Islet precursor cell (in vitro differentiated cells): ENCODE data around the gene NPR3.

Experiments used
- DNase-seq: peaks from one replicate; pipeline ENCODE4 v3.0.0-alpha.2; 2018

The NPR3 gene, protein sequence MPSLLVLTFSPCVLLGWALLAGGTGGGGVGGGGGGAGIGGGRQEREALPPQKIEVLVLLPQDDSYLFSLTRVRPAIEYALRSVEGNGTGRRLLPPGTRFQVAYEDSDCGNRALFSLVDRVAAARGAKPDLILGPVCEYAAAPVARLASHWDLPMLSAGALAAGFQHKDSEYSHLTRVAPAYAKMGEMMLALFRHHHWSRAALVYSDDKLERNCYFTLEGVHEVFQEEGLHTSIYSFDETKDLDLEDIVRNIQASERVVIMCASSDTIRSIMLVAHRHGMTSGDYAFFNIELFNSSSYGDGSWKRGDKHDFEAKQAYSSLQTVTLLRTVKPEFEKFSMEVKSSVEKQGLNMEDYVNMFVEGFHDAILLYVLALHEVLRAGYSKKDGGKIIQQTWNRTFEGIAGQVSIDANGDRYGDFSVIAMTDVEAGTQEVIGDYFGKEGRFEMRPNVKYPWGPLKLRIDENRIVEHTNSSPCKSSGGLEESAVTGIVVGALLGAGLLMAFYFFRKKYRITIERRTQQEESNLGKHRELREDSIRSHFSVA

GRCh38 chr5:32710550-32711361, at the start of gene NPR3:
TSS of gene NPR3 (plus strand) at chr5:32711321. CDS start at chr5:32711777, 456 bp downstream.
- DNase-seq: peak; percentile 63

DNA sequence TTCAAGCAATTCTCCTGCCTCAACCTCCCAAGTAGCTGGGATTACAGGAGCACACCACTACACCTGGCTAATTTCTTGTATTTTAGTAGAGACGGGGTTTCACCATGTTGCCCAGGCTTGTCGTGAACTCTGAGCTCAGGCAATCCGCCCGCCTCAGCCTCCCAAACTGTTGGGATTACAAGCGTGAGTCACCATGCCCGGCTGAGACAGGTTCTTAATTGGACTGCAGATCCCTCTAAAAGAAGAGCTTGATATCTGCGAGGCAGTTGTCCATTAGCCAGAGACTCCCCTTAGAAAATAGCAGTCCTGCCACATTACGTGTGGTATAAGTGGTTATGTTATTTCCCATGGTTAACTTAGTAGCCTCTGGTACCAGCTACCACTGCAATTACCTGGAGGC, 46.6 kb upstream of the NPR3 start:
- DNase-seq: no peak

GRCh38 chr5:32668552-32668951, 42.6 kb upstream of the NPR3 start:
- DNase-seq: no peak

DNA sequence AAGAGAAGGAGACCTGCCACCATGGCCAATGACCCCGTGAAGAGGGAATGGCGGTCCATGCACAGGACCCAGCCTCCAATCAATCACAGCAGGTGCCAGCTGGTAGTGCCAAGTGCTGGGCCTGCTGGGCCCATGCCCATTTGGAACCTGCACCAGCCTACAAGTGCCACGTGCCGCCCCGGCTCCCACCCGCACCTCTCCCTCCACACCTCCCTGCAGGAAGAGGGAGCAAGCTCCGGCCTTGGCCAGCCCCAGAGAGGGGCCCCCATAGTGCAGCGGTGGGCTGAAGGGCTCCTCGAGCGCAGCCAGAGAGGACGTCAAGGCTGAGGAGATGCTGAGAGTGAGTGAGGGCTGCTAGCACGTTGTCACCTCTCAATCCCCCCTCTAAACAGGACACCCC, 37.8 kb upstream of the NPR3 start:
- DNase-seq: no peak

GRCh38 chr5:32677023-32677422, 34.1 kb upstream of the NPR3 start:
- DNase-seq: no peak

GRCh38 chr5:32678472-32678871, 32.6 kb upstream of the NPR3 start:
- no peak for DNase-seq

GRCh38 chr5:32679218-32679617, 31.9 kb upstream of the NPR3 start:
- DNase-seq: no peak

GRCh38 chr5:32680183-32680582, 30.9 kb upstream of the NPR3 start:
- DNase-seq: no peak

DNA sequence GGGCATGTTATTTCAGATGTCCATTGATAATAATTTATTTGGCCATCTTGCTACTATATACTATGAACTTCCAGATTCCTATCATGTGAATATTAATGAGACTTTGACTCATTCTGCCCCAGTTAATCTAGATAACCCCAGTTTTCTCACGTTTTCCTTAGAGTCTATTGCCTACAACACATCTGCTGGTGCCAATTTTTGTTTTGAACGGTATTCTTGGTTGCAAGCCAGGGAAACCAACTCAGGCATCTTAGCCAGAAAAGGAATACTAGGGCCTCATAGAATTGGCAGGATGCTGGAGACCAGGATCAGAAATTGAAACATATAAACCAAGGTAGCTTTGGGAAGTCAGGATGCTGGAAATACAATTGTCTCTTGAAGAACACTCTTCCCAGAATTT, 28.0 kb upstream of the NPR3 start:
- DNase-seq: no peak

DNA sequence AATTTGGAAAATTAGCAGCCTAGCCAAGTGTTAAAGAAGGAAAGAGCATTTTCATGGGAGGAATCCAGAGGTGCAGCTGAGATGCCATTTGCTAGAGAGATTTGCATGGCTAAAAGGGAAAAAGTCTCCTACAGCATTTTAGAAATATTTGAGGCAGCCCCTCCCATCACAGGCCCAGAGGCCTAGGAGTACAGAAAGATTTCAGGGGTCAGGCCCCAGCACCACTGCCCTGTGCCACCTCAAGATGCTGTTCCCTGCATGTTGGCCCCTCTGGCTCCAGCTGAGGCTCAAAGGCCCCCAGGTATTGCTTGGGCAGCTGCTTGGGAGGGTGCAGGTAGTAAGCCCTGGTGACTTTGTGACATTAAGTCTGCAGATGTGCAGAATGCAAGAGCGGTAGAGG, 26.9 kb upstream of the NPR3 start:
- DNase-seq: no peak

- DNase-seq: no peak
Measured at GRCh38 chr5:32686799-32687498, 24.2 kb upstream of the NPR3 start.

DNA sequence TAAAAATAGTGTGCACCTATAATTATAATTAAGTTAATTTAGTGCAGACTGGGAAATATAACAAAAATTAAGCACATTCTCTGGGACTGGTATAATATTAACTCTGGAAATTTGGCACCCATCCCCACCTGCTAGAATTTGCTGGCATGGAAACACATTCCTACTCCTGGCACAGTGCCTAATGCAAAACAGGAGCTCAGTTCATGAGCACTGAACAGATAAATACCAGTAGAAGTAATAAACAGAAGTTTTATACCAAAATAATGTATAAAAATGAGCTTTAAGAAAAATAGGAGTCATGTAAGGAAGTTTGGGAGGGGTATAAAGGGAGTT, 23.7 kb upstream of the NPR3 start:
- DNase-seq: no peak

- DNase-seq: no peak
Measured at GRCh38 chr5:32690153-32690552, 21.0 kb upstream of the NPR3 start.

- no peak for DNase-seq
Measured at GRCh38 chr5:32690666-32691065, 20.5 kb upstream of the NPR3 start.

- DNase-seq: no peak
Measured at GRCh38 chr5:32692036-32692746, 18.9 kb upstream of the NPR3 start.

GRCh38 chr5:32703957-32704356, 7.2 kb upstream of the NPR3 start:
- no peak for DNase-seq

DNA sequence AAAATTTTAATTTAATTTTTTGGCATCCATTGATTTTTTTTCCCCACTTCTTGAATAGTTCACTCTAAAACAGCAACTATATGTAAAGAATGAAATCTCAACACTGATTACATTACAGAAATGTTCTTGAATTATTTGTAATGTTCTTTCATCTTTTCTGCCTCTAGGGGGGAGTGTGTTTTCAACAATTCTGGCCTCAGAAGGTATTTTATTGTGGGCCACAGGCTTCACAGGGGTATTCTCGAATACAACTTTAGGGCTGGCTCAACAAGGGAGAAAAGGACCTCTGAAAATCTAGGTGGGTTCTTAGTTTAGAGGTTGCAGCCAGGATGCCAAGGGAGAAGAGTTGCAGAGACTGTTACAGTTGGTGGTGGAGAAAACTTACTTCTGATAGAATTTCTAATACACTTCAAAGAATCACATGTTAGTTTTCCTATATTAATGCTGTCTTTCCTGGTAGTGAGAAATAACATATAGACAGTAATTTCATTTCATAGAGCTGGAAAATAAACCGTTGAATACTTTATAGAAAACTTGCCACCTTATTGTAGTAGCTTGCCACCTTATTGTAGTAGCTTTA, 3.6 kb upstream of the NPR3 start:
- DNase-seq: no peak

- no peak for DNase-seq
Measured at GRCh38 chr5:32708949-32709348, 2.2 kb upstream of the NPR3 start.

DNA sequence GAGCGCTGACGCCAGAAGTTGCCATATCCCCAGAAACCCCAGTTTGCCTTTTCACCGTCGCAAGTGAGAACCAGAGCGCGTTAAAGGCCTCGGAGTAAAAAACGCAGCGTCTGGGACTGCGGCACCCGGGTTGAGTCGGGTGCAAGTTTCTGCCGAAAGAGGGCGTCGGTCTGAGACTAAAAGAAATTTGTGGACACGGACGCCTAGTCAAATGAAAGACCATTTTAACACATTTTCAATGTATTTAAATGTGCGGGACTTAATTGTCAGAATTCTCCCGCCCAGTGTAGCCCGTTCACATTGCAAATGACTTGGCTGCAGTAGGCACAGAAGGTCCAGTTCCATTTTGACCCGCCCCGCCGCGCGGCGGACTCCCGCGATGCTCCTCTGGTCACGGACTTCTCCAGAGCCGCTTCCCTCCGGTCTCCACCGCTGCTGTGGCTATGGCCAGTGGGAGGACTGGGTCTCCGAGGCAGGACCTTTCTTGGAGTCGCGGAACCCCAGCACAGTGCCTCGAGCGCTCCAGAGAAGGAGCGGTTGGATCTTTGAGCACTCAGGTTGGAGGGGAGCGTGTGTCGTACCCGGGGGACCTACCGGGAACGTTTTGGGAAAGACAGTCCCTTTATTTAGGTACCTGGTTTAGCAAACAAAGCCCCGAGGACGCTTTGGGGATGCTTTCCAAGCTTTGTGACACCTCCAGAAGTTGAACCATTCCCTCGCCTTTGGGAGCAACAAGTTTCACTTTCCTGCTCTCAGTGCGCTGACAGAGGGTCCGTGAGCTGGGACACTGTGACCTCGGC, 1.2 kb upstream of the NPR3 start:
- DNase-seq: peak; percentile 89

DNA sequence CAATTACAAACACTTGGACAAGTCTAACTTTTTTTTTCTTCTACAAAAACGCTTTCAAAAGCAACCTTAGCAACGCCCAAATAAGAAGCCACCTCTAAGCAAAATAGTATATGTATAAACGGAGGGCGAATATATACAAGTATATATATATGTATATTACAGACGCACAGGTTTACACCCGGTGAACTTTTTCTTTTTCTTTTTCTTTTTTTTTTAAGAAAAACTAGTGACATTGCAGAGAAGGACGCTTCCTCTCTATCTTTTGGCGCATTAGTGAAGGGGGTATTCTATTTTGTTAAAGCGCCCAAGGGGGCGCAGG, 200 bp downstream of the NPR3 start:
- DNase-seq: no peak

- peak; percentile 66 for DNase-seq
Measured at GRCh38 chr5:32711681-32712480, 760 bp downstream of the NPR3 start.
